Activated CD4-positive, CD25-positive, alpha-beta regulatory T cell treated with anti-CD3 and anti-CD28 coated beads, Interleukin-2, amount 50 U/mL, for 72 hours (primary cell): ENCODE results near the gene ANXA10.
"Not testable (repeated sequence)": the region's sequence is repeated elsewhere in the genome, so short reads cannot be mapped to it uniquely, and the experiment has no call there.

Experiments used
- DNase-seq: peaks from one replicate; pipeline ENCODE4 v3.0.0; 2021

The ANXA10 gene, protein sequence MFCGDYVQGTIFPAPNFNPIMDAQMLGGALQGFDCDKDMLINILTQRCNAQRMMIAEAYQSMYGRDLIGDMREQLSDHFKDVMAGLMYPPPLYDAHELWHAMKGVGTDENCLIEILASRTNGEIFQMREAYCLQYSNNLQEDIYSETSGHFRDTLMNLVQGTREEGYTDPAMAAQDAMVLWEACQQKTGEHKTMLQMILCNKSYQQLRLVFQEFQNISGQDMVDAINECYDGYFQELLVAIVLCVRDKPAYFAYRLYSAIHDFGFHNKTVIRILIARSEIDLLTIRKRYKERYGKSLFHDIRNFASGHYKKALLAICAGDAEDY

DNA sequence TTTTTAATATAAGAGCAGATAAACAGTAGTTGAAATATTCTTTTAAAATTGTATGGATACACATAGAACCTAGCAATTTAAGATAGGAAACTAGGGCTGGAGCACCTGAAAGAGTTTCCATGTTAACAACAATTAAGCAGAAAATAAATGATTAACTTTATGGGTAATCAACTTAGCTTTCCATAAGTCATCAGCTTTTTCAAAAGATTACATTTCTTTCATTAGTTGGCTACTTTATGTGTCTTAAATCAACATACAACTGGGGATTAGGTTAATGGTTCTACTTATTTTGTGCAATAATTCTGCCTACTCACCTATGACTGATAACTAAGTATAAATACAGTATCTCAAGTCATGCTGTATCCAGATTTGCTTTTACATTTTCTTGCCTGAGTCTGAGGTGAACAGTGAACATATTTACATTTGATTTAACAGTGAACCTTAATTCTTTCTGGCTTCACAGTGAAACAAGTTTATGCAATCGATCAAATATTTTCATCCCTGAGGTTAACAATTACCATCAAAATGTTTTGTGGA is at the start of gene ANXA10:
Gene ANXA10, plus strand, starts transcription at position 362 of the 537 bp plus-strand sequence. Its CDS starts 164 bp downstream, at position 526.
- DNase-seq = no peak

DNA sequence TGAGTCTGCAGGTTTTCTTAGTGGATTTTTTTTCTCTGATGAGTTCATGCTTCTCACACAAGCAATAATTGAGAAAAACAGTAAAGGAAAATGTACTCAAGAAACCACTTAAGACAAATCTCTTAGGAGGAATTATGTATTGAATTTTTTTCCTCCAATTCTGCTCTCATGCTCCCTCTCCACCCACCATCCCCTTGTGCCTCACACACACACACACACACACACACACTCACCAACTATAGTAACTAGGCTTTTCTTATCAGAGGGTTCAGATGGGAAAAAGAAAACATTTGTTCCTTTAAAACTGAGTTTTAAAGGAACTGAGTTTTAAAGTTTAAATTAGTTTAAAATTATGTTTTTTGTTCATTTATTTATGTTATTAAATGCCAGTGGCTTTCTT is 47.0 kb upstream of the ANXA10 start:
- DNase-seq = no peak

DNA sequence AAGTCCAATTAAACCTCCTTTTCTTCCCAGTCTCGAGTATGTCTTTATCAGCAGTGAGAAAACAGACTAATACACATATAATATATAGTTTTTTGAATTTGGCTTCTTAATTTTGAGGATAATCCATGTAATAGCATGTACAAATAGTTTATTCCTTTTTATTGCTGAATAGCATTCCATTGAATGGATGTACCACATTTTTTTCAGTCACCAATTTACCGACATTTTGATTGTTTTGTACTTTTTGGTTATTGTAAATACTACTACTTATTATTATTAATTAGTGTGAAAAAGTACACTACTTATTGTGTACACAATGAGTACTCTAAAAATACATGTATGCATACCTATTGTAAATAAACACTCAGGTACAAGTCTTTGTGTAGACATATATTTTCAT is 42.3 kb upstream of the ANXA10 start:
- no peak for DNase-seq

DNA sequence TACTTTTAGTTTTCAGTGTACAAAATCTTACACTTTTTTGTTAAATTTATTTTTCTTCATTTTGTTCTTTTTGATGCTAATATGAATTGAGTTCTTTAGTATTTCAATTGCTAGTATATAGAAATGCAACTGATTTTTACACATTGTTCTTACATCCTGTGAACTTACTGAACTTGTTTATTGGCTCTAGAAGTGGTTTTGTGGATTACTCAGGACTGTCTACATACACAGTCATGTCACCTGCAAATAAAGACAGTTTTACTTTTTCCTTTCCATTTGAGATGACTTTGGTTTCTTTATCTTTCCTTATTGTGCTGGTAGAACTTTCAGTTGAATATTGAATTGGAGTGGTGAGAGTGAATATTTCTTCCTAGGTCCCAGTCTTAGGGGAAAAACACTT is 40.8 kb upstream of the ANXA10 start:
- no peak for DNase-seq

DNA sequence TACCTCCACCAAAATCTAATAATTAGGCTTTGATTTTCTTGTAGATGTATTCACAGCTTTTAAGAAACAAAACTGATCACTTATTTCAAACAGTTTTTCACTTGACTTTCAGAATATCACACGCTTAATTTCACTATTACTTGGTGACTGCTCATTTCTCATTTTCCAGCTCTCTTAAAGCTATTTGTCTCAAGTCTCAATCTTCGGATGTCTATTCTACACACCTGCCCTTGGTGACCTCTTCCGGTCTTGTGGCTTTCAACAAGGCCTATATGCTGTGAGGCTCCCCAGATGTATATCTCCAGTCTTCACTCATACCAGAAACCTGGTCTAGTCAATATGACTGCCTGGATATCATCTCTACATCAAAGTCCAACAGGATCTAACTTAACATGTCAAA is 34.9 kb upstream of the ANXA10 start:
- no peak for DNase-seq

DNA sequence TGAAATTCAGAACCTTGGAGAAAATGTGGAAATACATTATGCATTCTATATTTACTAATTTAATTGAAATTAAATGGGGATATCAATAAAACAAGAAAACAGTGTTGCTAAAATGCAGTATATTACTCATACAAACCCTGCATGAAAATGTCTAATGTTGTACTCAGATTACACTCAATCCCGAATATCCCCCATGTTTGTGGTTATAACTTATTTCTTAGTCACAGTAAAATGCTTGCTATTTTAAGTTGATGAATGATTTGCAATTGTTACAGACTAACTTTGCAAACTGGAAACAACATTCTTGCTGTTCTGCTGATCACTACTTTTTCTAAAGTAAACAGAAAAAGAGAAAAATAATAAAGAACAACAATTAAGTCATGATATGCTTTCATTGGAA is 33.1 kb upstream of the ANXA10 start:
- DNase-seq = no peak

DNA sequence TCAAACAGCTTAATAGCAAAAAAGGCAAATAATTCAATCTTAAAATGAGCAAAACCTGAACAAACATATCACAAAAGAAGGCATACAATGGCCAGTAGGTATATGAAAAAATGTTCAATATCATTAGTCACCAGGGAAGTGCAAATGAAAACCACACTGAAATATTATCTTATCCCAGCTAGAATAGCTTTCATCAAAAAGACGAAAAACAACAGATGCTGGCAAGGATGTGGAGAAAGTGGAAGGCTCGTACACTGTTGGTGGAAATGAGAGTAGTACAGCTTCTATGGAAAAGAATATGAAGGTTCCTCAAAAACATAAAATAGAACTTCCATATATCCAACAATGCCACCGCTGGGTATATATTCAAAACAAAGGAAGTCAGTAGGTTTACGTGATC is 29.3 kb upstream of the ANXA10 start:
- no peak for DNase-seq

DNA sequence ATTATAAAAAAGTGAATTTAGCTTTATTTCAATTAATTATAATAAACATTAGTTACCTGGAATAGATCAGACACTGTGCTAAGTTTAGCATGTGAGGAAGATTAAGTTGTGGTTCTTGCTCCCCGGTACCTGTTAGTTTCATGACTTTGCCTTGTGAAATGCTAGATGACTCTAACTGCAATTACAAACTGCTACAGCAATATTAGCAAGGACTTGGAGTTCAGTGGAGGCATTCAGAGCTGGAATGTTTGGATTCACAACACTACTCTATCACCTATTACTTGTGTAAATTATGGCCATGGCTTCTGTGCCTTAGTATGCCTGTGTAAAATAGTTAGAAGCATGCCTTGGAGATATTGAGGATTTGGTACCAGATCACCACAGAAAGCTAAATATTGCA is 21.4 kb upstream of the ANXA10 start:
- no peak for DNase-seq

DNA sequence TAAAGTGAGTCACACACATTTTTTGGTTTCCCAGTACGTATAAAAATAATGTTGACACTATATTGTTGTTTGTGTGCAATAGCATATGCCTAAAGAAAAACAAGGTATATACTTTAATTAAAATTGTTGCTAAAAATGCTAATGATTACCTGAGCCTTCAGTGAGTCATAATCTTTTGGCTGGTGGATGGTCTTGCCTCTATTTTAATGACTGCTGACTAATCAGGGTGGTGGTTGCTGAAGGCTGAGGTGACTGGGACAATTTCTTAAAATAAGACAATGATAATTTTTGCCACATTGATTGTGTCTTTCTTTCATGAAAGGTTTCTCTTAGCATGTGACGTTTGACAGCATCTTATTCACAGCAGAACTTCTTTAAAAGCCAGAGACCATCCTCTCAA is 21.0 kb upstream of the ANXA10 start:
- DNase-seq = no peak

DNA sequence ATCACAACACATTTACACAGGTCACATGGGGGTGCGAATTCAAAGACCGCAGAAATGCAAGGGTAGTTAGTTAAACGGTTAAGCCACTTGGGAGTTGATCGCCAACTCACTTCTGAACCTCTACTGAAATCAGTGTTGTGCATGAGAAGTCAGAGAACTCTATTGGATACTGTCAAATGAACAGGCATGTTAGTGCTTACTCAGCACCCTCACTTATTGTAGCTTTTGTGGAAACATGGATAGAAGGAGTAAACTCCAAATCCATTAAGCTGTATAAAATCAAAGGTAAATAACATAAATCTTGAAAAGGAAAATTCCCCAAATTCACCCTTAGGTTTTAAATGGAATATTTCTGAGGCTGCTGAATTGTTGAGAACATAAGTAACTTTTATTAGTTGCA is 17.5 kb upstream of the ANXA10 start:
- no peak for DNase-seq

DNA sequence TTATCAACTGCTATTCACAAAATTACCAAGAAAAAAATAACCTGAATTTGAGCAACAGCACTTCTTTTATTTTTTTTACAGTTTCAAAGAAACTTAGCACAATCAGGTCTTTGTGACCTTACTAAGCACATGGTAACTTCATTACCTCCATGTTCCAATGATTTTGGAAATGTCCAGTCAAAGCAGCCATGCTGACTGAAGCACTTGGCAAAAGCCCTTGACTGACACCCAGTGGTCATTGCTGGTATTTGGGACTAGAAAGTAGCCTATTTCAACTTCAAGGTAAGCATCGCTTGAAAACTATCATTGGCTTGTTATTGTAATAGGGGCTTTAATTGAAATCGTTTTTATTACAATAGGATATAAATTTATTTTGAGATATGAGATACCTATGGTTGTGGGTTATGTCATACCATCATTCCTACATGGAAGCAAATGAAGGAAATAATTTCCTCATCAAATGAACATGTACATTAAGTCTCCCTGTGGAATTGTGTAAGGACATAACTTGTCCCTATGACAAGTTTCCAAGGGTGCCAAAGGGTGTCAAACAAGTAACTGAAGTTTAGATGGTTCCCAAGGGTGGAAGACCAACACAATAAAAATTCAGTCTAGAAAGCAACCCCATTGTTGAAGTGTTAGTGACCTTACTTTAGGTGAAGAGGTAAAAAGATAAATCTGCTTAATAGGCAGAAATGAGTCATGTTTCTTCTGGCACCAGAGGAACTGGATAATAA is 15.2 kb upstream of the ANXA10 start:
- DNase-seq = peak; percentile 32

DNA sequence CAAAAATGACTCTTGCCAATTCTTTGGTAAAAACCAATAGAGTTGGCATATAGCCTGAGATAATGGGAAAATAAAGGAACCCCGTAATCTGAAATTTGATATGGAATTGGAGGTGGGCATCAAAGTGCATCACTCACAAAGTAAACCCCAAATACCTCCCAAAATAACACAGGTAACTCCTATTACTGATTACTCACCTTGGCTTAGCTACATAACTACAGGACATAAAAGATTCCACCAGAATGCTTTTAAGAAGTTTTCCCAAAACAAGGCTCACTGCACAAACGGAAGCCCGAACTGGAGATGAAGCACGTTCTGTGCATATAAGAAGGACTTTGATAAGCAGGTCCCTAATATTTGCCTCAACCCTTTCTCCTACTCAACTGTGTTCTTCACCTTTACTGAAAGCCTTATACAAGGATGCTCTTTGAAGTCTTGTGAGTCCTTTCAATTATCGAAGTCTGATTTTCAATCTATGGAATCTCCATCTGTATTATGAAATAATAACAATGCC is 14.6 kb upstream of the ANXA10 start:
- no peak for DNase-seq

DNA sequence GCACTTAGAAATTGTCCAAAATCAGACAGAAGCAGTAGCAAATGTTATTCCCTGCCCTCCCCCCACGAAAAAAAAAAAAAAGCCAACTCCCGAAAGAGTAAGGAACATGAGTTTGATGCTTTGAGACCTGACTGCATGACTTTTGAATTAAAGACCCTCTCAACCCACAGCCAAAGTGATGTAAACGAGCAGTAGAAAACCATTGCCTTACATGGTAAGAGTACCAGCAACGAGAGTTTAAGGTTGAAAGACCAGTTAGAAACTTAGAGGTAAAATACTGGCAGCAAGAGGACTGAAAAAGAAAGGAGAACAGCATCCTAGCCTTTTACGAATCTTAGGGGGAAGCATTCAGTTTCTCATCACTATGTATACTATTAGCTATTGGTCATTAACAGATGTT is 10.0 kb upstream of the ANXA10 start:
- no peak for DNase-seq

DNA sequence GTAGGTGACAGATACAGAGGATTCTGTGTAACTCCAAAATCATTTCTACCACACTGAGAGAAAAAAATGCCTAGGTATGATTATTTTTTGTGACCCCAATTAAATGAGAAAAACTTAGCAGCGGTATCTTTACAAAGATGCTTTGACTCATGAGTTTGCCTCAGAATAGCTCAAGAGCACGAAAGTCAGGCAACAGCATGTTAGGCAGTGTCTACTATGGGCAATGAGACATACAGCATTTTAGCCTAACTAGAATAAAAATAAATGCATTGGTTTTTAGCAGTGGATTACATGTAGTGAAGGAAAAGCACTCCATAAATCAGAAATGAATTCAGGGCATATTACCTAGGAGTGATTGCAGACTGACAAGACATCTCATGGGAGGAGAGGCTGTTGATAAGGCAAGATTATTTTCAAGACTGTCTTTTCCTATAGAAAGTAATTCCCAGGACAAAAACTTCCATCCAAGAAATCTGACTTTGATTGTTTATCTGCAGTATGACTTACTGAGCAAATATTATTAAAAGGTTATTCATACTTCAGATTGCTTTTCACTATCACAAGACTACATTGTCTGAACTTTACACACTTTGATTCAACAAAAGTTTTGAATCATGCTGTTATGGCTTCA is 3.6 kb downstream of the ANXA10 start:
- no peak for DNase-seq

DNA sequence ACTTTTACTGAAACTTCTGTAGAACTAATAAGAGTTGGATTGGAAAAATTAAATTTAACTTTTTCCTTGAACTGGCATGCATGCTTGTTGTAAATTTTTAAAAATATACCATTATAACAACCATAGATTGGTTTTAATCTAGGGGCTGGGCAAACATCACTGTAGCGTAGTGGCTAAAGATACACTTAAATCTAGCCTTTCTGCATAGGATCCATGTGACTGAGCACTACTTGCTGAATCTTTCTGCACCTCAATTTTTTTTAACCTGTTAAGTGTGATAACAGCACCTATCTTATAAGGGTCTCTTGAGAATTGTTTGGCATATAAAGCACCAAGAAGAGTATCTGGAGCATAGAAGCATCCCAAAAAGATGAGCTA is 4.1 kb downstream of the ANXA10 start:
- no peak for DNase-seq

DNA sequence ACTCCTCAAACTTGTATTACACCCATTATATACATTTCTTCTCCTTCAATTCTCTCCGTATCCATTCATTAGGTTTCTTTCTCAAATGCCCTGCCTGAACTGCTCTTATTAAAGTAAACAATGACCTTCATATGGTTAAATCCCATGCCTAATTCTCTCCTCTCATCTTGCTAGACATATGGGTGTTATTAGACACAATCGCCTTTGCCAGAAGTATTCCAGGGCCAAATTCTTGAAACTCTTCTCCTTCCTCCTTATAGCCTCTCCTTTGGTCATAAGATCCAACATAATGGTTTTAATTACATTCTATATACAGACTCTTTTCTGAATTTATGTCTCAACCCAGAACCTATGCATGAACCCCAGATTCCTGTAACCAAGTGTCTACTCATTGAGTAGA is 4.8 kb downstream of the ANXA10 start:
- DNase-seq = no peak

DNA sequence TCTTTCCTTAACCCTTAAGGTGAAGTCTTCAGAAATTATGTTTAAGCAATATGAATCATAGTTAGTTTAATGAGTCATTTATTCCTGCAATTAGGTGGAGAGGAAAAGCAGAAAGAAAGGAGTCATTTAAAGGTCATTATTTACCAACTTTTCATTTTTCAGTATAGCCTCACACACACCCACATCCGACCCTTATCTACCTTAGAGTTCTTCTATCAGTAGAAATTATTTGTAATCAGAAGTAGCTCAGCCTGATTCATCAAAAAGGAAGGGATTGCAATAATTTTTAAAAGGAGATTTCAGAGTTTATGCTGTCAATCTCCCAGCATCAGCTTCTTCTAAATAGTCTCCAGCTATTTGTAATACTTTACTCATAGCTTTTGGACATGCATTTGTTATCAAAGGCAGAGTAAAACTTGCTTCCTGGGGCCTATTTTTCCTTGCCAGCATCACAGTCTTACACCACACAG is 5.9 kb downstream of the ANXA10 start:
- DNase-seq = no peak

DNA sequence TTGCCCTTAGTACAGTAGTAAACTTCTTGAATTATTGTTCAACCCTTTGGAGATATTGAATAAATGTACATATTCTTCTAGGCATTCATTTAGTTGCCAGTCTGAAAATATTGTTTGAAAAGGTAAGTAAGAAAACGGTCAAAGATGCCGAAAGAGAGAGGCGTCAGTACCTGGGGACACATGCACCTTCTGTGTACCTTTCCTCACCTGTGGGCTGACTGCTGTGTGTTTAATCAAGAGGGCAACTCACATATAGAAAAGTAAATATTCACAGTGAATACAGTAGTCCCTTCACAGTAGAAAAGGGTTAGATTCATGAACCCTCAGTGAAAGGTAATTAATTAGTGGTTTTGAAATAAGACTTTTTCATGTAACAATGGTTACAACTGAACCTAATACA is 6.9 kb downstream of the ANXA10 start:
- no peak for DNase-seq

DNA sequence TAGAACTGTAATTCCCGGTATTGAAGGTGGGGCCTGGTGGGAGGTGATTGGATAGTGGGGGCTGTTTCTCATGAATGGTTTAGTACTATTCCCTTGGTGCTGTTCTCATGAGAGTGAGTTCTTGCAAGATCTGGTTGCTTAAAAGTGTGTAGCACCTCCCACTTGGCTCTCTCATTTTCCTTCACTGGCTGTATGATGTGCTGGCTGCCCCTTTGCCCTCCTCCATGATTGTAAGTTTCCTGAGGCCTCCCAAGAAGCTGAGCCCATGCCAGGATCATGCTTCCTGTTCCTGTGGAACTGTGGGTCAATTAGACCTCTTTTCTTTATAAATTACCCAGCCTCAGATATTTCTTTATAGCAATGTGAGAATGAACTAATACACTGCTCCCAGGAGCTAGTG is 8.7 kb downstream of the ANXA10 start:
- no peak for DNase-seq

DNA sequence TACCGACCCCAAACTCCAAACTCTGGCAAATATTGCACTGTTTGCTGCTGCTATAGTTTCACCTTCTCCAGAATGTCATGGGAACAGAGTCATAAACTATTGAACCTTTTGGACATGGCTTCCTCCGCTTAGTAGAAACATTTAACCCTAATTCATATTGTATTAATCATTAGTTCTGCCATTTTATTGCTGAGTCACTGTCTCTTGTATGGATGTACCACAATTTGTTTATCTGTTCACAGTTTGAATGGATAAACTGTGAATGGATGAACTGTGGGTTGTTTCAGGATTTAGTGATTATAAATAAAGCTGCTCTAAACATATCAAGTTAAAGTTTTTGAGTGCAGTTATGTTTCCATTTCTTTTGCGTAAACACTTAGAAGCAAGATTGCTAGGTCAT is 10.1 kb downstream of the ANXA10 start:
- no peak for DNase-seq

DNA sequence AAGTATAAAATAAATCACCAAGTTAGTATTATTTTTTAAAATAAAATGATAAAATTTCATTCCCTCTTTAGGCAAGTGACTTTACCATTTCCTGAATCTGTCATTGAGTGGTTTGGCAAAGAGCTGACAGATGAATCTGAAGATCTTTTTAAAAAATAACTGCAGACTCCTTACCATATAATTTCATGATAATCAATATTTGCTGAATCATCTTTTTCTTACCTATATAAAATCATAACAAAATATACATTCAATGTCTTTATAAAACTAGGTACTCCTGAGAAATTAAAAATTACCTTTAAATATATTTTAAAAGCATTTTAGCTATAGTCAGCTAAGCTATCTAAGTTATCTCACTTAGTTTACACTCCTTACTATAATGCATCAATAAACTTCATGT is 17.2 kb downstream of the ANXA10 start:
- DNase-seq = no peak

DNA sequence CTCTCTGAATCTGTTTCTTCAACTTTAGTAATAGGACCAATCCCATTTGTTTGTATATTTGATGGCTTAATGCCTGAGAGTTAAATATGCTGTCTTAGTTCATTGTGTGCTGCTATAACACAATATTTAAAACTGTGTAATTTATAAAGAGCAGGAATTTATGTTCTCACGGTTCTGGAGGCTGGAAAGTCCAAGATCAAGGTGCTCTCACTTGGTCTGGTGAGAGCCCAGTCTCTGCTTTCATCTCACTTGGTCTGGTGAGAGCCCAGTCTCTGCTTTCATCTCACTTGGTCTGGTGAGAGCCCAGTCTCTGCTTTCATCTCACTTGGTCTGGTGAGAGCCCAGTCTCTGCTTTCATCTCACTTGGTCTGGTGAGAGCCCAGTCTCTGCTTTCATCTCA is 20.7 kb downstream of the ANXA10 start:
- DNase-seq = not testable (repeated sequence)

DNA sequence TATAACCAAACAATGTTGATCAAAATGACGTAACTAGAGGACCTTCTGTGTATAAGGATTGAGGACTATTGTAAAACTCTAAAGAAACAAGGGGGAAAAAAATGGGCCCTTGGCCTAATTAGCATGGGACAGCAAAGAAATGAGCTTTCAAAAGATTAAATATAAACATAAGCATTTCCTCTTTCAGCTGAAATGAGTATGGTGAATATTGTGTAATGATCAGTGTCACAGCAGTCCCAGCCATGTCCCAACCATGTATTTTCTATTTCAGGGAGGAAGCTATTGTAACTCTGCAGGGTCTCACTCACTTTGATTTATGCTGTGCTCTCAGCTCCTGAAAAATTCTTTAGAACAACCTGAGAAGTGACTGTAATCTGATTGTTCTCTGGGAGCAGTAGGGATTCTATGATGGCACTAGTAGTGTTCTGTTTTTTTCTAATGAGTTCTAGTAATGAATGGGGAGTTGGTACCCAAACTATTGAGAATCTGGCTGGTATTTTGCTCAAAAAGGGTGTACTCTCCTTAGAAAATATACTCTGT is 25.8 kb downstream of the ANXA10 start:
- DNase-seq = no peak
